IPS-NIHi11 (cell line): ENCODE data around the gene IPP.
"Not testable (repeated sequence)": the region's sequence is repeated elsewhere in the genome, so short reads cannot be mapped to it uniquely, and the experiment has no call there.

Experiments
- DNase-seq: peaks from one replicate; pipeline ENCODE4 v3.0.0; 2012; ENCODE audit warnings: mixed read lengths, low spot score

The IPP gene

DNA sequence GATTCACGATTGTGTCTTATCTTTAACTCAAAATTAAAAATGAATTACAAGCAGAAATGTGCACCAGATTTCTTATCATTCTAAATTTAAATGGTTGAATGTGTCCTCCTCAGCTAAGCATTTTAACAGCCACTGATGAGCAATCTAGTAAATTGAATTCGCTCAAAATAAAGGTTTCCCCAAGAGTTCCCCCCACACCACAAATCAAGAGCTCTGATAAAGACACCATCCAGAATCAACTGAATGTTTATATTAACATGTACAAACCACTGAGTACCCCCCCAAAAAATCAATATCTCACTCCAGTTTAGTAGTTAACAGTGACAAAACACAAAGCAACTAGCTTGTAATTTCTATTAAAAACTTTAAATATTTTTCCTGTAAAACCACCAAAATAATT is 66.1 kb downstream of the IPP start:
- DNase-seq = no peak

DNA sequence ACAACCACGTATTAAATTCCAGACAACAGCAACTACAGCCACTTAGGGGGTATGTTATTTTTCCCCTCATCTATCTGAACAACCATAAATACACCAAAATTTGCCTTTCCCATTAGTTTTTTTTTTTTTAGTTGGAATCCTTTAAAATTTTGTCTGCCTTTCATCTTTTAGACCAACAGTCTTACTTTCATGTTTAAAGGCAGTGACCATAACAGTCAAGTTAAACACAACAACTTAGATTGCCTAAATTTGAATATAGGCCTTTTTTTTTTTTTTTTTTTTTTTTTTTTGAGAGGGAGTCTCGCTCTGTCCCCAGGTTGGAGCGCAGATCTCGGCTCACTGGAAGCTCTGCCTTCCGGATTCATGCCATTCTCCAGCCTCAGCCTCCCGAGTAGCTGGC is 67.5 kb downstream of the IPP start:
- no peak for DNase-seq

DNA sequence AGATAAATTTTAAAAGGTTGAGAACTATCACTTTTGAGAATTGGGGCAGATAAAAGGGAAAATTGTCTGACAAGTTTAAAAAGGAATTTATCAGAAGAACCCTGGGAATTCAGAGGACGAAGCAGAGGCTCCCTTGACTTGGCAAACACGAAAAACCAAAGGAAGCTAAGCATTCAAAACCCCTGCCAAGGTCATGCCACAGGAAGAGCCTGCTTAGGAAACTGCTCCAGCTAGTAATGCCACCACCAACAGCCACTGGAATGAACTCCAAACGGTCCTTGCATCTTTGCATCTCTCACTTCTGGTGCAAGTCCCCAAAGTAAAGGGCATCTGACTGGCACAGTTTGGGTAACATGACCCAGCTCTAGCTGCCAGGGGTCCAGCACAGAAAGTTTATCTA is 71.3 kb downstream of the IPP start:
- no peak for DNase-seq

DNA sequence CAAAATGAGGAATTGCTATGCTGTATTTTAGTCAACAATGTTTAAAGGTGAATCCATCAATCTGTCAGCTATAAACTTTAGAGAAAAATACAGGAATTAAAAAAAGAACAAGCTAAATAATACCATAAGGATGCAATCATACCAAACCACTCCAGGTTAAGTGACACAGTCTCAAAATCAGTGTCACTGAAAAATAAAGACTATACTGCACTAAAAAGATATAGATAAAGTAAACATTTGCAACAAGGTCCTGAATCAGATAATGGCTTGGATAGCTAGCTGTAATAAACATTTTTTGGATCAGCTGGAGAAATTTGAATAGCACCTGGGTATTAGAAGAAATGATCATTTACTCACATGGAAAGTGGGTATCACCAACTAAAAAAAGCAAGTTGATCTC is 72.0 kb downstream of the IPP start:
- no peak for DNase-seq

DNA sequence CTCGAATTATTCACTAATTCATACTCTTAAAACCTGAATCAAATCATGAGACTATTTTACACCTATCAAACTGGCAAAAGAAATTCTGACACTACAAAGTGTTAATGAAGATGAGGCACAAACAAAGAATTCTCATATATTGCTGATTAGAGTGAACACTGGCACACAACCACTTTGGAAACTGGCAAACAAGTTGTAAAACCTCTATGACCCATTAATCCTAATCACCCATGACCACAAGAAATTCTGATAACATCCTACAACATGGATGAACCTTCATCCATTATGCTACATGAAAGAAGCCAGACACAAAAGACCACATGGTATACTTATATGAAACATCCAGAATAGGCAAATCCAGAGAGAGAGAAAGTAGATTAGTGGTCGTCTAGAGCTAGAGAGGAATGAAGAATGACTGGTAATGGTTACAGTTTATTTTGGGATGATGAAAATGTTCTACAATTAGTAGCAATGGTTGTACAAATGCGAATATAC is 72.7 kb downstream of the IPP start:
- DNase-seq = no peak

DNA sequence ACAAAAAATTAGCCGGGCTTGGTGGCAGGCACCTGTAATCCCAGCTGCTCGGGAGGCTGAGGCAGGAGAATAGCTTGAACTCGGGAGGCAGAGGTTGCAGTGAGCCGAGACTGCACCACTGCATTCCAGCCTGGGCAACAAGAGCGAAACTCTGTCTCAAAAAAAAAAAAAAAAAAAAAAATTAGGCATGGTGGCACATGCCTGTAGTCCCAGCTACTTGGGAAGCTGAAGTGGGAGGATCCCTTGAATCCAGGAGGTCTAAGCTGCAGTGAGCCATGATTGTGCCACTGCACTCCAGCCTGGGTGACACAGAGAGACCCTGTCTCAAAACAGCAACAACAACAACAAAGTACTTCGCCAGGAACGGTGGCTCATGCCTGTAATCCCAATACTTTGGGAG is 73.9 kb downstream of the IPP start:
- DNase-seq = not testable (repeated sequence)

DNA sequence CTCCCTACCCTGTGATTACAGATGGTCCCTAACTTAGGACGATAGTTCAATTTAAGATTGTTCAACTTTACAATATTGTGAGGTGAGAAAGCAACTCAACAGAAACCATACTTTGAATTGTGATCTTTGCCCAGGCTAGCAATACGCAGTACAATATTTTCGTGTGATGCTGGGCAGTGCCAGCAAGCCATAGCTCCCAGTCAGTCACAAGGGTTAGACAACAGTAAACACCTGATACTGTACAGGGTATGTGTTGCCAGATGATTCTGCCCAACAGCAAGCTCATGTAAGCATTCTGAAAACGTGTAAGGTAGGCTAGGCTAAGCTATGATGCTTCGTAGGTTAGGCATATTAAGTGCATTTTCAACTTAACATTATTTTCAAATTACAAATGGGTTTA is 76.0 kb downstream of the IPP start:
- DNase-seq = no peak

DNA sequence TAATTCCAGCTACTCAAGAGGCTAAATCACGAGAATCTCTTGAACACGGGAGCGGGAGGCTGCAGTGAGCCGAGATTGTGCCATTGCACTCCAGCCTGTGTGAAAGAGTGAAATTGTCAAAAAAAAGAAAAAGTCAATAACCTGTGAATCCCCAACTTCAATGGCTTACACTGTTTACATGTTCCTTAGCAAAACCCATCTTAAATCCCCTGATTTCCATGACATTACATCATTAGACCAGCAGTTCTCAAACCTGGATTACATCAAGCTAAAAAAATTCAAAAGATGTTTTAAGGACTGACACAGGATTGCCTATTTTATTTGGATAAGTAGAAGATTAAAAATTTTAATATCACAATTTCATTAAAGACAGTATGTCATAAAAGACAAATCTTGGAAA is 76.5 kb downstream of the IPP start:
- DNase-seq = no peak

DNA sequence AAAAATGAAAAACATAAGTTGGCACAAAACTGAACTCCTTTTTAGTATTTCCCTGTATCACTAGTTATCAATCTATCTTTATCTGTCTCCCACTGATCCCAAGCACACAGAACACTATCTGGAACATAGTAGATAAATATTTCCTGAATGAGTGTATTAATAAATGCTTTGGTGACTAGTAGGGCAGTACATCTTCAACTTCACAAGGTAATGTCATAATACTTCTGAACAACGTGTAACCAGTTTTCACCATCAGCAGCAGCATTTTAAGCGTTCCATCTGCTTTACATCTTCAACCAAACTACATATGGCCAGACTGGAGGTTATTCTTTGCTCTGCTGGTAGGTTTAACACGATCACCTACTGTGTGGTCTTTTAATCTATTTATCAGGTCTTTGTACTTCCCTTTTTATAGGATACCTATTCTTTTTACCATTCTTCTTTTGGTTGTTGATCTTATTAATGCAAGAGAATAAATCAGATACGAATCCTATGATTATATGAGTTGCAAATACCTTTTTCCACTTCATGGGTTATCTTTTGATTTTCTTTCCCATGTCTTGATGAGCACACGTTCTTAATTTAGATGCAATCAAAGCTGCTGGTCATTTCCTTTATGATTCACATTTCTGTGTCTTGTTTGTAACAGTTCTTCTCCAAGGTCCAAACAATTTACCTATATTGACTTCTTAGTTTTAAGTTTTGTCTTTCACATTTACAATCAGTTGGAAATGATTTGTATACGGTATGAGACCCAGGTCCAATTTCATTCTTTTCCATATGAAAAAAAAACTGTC is 80.4 kb downstream of the IPP start:
- no peak for DNase-seq

DNA sequence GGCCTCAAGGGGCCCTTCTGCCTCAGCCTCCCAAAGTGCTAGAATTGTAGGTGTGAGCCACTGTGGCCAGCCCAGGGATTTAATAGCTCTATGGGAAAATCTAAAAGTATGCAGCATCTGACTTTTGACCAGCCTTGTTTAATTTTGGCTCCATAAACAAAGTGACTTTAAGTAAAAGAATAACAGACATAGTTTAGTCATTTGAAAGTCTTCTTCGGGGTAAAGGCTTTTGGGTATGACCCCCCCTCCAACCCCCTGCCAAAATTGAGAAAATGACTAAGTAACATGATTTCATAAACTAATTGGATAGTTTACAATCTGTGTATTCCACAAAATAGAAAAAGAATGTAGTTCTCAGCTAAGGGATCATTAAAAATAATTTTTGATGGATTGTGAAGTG is 81.1 kb downstream of the IPP start:
- DNase-seq = no peak

DNA sequence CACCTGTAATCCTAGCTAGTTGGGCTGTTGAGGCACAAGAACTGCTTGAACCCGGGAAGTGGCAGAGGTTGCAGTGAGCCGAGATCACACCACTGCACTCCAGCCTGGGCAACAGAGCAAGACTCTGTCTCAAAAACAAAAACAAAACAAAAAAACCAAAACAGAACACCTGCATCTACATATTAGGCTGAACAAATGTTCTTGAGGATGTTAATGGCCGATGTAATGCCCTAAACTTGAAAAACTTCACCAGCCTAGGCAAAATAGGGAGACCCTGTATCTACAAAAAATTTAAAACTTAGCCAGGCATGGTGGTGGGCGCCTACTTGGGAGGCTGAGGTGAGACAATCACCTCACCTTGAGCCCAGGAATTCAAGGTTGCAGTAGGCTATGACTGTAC is 81.9 kb downstream of the IPP start:
- no peak for DNase-seq

DNA sequence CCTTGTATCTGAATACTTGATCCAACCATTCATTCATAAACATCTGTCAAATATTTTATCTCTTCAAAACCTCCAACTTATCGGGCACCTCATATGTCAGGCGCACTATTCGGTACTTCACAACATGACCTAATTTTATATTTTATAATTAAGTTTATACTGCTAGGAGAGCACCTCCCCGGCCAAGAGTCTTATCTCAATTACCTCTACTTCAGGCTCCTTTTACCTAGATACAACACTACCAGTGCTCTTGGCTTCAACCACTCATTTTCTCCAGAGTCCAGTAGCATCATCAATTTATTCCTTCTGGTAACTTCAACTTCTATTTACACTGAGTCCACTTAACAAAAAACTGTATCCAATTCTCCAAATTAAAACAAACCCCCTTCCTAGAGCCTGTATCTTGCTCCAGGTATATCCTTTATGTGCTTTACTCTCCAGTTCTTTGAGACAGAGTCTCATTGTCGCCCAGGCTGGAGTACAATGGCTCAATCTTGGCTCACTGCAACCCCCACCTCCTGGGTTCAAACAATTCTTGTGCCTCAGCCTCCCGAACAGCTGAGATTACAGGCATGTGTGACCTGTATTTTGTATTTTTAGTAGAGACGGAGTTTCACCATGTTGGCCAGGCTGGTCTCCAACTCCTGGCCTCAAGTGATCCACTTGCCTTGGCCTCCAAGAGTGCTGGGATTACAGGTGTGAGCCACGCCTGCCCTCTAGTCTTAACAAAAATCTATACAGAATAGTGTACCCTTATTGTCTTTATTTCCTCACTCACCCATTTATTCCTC is 82.9 kb downstream of the IPP start:
- DNase-seq = no peak

DNA sequence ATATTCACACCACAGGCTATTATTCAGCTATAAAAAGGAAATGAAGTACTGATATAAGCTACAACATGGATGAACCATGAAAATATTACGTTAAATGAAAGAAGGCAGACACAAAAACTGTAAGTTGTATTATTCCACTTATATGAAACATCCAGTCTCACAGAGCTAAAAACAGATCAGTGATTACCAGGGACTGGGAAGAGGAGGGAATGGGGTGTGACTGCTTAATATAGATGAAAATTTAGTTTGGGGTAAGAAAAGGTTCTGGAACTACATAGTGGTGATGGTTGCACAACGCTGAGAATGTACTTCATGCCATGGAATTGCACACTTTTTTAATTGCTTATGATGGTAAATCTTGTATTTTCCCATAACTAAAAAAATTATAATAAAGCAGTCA is 83.6 kb downstream of the IPP start:
- no peak for DNase-seq

DNA sequence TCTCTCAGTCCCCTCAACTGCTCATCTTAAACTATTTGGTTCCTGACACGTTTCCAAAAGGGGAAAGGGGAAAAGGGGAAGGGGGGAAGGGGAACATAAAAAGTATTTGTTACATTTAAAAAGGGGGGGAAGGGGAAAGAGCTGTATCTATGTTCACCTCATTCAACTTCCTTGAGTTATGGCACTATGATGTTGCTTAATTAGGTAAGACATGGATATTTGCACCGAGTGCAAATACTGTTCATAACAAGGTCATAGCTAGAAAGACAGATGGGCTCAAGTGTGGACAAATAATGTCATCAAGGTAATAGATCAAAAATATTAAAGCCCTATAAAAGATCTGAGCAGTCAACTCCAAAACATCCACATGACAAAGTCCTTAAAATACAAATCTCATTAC is 90.1 kb downstream of the IPP start:
- no peak for DNase-seq

DNA sequence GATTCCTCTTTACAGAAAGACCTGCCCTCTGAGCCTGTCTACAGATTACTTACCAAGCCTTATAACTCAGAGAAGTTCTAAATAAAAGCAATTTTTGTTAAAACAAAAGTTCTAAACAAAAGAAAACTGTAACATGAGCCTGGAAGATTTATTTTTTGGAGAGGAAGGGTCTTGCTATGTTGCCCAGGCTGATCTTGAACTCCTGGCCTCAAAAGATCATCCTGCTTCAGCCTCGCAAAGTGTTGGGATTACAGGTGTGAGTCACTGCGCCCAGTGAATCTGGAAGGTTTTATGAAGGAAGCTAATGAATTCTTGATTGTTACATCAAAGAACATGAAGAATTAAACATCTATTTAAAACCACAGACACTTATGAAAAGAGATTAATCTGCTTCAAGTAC is 91.2 kb downstream of the IPP start:
- no peak for DNase-seq

DNA sequence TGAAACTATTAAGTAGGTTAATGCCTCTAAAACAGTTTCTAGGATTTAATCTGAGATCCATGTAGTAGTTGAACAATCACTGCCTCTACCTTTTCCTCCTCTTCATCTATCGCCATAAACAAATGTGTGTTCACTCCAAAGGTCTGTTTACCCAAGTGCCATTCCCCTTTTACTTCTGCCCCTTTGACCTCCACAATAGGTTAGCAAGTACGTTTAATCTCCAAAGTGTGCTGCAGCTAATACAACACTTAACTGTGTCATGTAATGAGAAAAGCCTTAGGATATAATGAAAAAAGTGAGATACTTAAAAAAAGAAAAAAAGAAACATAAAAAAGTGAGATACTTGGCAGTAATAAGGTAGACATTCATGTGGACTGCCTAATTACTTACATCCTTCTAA is 92.3 kb downstream of the IPP start:
- DNase-seq = no peak

DNA sequence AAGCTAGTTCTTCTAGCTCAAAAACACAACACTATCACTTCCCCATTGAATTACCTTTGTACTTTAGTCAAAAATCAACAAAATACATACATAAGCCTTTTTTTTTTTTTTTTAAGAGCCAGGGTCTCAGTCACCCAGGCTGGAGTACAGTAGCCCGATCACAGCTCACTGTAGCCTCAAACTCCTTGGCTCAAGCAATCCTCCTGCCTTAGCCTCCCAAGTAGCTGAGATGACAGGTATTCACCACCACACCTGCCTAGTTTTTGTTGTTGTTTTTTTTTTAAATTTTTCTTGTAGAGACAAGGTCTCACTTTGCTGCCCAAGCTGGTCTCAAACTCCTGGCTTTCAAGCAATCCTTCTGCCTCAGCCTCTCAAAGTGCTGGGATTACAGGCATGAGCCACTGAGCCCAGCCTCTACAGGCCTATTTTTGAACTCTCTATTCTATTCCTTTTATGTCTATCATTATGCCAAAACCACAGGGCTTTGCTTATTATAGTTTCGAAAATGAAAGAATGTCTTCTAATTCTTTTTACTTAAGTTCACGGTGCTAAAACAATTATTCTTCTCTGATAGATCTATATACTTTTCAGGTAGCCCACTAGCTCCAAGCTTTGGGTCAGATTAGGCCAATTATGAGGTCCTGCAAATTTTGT is 93.8 kb downstream of the IPP start:
- no peak for DNase-seq

DNA sequence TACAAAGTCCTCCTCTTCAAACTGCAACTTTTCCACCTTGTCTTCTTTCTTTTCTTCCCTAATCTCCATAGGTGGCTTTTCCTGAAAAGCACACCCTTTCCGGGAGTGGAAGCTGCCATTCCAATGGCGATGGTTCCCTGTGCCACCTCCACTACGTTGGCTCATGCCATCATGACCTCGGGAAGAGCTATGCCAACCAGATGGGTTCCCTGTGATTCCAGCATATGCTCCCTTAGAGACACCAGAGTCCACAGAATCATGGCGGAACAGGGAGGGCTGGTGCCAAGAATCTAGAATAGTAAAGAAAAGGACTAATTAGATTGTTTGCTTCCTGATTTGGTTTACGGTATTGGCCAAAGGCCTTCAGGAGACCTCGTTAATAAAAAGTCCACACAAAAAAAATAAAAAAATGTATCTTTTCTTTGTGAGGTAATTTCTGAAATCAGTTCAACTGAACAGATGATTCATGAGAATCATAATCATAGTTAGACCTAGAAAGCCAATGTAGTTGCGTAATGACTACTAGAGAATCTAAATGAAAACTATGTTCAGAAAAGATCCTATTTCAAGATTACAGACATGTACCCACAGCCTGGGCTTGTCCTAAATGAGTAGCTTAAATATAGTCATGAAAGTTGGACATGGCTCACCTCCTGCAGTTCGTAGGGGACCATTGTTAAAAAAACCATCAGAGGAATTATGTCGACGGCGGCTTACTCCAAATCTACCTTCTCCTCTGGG is 95.7 kb downstream of the IPP start:
- DNase-seq = no peak
